Bladder microvascular endothelial cell (primary cell): ENCODE results near the gene MYPOP. TPM values are rescaled to one million over a fixed set of nuclear protein-coding genes. Genes with fewer than 3 reads are reported as not detected.

Experiments
- total RNA-seq: library from RNA; depleted of rRNA; stranded (reverse); fragments of >200 nt; gene quantifications from 2 replicates; pipeline ENCODE4 v1.2.3, GENCODE V29; 2014

Gene MYPOP, protein sequence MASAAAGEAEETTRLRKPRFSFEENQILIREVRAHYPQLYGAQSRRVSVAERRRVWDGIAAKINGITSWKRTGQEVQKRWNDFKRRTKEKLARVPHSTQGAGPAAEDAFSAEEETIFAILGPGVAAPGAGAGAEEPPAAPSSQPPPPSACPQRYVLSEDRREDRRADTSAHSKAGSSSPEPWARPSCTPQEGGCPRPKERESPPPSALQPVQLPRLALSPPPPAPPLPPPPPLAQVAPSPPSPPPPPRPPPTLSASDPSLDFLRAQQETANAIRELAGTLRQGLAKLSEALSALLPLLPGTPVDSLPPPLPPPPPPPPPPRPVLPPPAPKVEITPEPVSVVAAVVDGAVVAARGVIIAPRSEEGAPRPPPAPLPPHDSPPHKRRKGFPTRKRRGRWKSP
- 0.49 and 1.1 TPM in 2 replicates for total RNA-seq

DNA sequence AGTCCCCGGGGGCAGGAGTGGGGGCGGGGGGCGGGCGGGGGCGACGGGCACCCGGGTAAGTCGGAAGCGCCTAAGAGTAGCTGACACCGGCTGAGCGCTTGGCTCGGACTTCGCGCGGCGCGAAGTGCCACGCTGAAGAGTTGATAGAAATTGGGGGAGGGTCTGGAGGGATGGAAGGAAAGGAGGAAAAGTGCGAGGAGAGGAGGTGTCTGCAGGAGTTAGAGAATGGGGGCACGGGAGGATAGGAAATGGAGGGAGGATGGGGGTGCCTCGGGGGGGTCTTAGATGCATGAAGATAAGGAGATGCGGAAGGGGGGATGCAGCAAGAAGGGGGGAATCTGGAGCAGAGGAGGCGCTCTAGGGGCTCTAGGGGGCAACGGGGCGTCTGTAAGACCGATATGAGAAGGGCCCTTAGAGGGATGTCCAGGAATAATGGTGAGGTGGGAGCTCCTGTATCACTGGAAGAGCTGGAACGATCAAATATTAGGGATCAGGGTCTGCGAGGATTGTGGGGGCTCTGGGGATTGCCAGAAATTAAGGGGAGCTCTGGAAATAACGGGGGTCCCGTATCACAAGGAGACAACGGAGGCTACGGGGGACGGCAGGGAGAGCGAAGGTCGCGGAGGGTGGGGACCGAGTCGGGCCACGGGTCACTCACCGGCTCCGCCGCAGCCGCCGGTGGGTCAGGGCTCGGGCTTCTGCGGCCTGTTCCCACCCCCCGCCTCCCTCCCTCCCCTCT lies at the start of gene MYPOP:
TSS of gene MYPOP (minus strand) at position 702 of the 739 bp plus-strand sequence. CDS start 840 bp downstream, outside the sequence.

DNA sequence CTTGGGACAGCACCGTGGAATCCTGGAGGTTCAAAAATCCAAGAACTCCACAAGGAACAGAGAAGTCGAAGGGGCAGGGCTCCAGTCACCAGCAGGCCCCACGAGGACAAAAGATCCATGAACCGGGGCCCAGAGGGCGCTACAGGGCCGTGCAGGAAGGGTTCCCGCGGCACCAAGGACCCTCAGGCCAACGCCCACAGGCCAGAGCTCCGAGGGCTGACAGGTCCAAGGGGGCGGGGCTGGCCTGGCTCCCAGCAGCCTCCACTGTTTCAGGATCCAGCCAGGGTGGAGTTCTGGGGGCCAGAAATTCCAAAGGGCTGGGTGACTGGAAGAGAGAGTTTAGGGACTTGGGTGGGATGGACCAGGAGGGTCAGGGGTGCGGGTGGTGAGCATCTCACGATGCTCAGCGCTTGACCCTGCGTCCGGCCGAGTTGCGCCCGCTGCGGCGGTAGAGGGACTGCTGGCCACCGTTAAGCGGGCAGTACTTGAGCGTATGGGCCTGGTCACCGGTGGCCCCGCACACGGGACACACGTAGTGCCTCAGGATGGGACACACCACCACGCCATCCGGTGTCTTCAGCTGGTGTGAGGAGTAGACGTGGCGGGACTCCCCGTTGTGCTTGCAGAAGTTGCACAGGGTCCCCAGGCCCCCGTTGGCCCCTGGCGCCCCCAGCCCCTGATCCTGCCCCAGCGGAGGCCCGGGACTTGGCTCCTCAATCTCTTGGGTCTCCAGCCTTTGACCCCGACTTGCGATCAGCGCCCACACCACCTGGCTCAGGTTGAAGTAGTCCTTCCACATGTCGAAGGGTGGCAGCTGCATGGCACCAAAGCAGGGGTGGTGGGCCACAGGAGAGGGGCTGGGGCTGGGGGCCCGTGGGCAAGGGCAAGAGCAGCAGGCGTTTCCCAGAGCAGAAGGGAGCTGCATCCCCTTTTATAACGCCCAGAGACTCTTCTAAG lies 11.7 kb upstream of the MYPOP start, which contains the start of gene NANOS2:
TSS of gene NANOS2 (minus strand) at position 905 of the 957 bp plus-strand sequence. CDS start at position 820, 85 bp downstream.

DNA sequence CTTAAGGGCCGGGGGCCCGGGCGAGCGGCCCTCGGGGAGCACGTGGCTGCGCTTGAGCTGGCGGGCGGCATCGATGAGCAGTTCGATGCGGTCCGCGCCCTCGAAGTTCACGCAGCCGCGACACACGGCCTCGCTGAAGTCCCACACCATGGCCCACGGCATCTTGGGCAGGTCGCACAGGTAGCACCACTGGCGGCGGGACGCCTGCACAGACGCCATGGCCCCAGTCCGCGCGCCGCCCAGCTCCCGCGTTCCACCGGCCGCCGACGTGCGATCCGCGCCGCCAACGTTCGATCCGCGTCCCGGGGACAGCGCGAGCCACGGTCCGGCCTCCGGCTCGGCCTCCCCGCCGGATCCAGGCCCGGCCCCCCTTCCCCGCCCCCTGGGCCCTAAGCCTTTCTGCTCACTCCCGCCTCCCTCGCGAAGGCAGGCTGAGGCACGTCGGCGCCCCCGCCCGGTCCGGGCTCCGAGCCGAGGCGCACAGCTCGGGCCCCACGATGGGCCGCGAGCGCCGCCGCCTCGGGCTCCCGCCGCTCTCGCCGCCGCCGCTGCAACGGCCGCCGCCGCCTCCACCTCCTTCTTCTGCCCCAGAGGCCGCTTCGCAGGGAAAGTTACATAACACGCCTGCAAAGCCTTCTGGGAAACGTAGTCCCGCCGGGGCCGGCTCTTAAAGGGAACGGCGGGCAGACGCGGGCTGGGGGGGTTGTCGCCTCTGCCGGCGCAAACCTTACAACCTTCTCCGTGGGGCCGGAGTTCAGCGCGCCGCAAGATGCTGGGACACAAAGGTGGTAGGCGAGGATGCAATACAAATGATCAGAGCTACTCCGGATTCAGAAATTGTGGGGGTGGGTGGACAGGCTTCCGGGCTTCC lies 16.6 kb downstream of the MYPOP start, which contains the start of gene IRF2BP1:
TSS of gene IRF2BP1 (minus strand) at position 586 of the 871 bp plus-strand sequence. CDS start at position 219, 367 bp downstream.

DNA sequence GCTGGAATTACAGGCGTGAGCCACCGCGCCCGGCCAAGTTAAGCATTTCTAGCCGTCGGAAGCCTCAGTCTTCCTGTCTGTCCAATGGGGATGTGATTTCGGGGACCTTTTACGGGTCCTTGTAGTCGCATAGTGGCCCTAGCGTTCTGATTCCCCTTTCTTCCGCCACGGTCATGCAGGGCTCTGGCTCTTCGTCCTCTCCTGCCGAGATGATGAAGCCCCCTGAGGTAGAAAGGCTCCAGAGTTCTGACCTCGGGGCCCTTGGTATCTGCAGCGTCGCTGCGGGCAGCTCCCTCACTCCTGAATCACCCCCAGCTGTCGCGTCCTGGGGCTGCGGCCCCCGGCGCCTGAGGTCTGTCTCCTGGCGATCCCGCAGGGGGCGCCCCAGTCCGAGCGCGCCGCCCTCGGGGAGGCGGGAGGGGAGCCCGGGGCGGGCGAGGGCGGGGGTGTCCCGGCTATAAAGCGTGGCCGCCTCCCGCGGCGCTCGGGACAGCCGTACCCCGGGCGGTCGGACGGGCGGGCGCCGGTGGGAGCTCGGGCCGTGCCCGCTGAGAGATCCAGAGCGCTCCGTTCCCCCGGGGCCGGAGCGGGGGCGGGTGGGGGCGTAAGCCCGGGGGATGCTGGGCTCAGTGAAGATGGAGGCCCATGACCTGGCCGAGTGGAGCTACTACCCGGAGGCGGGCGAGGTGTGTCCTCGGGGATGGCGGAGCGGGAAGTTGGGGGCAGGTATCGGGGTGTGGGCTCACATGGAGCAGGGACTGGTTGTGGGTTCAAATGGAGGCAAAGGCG lies 38.4 kb downstream of the MYPOP start, which contains the start of gene FOXA3:
TSS of gene FOXA3 (plus strand) at position 487 of the 789 bp plus-strand sequence. CDS start at position 618, 131 bp downstream.

DNA sequence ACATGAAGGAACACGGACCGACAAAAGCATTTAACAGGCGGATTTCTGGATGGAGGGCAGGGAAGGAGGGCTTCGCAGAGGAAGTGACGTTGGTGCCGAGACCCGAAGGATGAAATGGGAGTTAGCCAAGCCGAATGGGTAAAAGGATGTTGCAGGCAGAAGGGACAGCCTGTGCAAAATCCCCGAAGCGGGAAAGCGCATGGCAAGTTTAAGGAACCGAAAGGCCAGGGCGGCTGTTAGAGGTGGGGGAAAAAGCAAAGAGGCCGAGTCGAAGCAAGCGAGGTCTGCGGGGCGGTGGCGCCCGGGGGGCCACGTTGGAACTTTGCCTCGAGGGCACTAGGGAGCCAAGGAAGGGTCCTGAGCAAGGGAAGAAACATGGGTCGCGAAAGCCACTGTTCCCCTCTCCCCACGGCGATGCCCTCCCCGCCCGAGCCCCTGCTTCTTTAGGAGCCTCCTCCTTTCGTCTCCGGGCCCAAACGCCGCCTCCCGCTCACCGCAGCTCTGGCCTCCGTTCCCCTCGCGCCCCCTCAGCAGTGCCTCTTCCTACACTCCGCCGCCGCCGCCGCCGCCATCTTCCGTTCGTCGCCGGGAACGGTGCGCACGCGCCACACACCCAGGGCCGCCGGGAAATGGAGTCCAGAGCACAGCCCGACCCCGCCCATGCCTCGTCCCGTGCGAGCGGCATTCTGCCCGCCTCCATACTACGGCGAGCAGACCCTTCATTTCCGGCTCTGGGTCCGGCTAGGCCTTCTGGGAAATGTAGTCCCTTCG lies 39.7 kb downstream of the MYPOP start, which contains the start of gene SYMPK:
TSS of gene SYMPK (minus strand) at position 584 of the 771 bp plus-strand sequence. CDS start 8,652 bp downstream, outside the sequence.

Other genes with a start within 250 kb of the MYPOP start
- not detected in 2 replicates for gene GIPR, start 234.4 kb downstream of the MYPOP start, total RNA-seq
- gene SNRPD2, start 210.7 kb downstream of the MYPOP start, total RNA-seq, result 398 and 604 TPM in 2 replicates
- 5.0 and 5.5 TPM in 2 replicates for gene QPCTL, start 209.9 kb downstream of the MYPOP start, total RNA-seq
- gene FBXO46, start 171.7 kb downstream of the MYPOP start, total RNA-seq, result 3.4 and 6.9 TPM in 2 replicates
- gene MEIOSIN, start 169.2 kb downstream of the MYPOP start, total RNA-seq, result not detected in 2 replicates
- gene SIX5, start 133.4 kb downstream of the MYPOP start, total RNA-seq, result 3.4 and 6.5 TPM in 2 replicates
- 7.9 and 25.9 TPM in 2 replicates for gene DMPK, start 120.1 kb downstream of the MYPOP start, total RNA-seq
- gene DMWD, start 109.8 kb downstream of the MYPOP start, total RNA-seq, result 16.4 and 40.8 TPM in 2 replicates
- 0.13 and 0.16 TPM in 2 replicates for gene RSPH6A, start 87.3 kb downstream of the MYPOP start, total RNA-seq
- gene SYMPK, start 39.5 kb downstream of the MYPOP start, total RNA-seq, result 27.4 and 63.5 TPM in 2 replicates
- 0.13 TPM in 1 of 2 replicates, not detected in the other for gene FOXA3, start 38.3 kb downstream of the MYPOP start, total RNA-seq
- gene IRF2BP1, start 16.5 kb downstream of the MYPOP start, total RNA-seq, result 14.1 and 20.5 TPM in 2 replicates
- gene NANOS2, start 12.2 kb upstream of the MYPOP start, total RNA-seq, result not detected in 2 replicates
- gene NOVA2, start 71.3 kb upstream of the MYPOP start, total RNA-seq, result 4.7 and 12.7 TPM in 2 replicates
- gene CCDC61, start 92.9 kb upstream of the MYPOP start, total RNA-seq, result 7.1 and 8.2 TPM in 2 replicates
- not detected in 2 replicates for gene PGLYRP1, start 120.4 kb upstream of the MYPOP start, total RNA-seq
- gene IGFL4, start 138.4 kb upstream of the MYPOP start, total RNA-seq, result not detected in 2 replicates
- gene IGFL3, start 222.1 kb upstream of the MYPOP start, total RNA-seq, result 0.19 TPM in 1 of 2 replicates, not detected in the other
- not detected in 2 replicates for gene IGFL2, start 245.6 kb upstream of the MYPOP start, total RNA-seq